Transverse colon (tissue), 3 donors: ENCODE measurements around the gene GADD45G.

Experiments used
- CTCF ChIP-seq, 5 experiments: fragments of 200-600 bp in 3 of 5; fragments of 450-650 bp in 2 of 5; sonication (generic) in 3 of 5; IDR thresholded peaks; 1 replicate in 2 of 5; 2 replicates in 3 of 5; pipeline ENCODE4 v1.5.1; 2016 to 2017; ENCODE audit warnings: antibody characterized with exemption in 5 of 5, inconsistent platforms in 3 of 5, mild to moderate bottlenecking in 2 of 5, moderate library complexity in 1 of 5
- POLR2A ChIP-seq: fragments of 450-650 bp; IDR thresholded peaks from one replicate; pipeline ENCODE4 v1.6.1; 2016; ENCODE audit warnings: antibody characterized with exemption, mild to moderate bottlenecking, moderate library complexity

GRCh38 chr9:89611425-89611824 is 6.6 kb downstream of the GADD45G start:
- TF ChIP-seq CTCF (IDR thresholded peaks at IDR 0.05) = no peak
- TF ChIP-seq POLR2A = no peak
